Esophagus muscularis mucosa (tissue), 4 donors: ENCODE results near the gene NME3. TPM values are rescaled to one million over a fixed set of nuclear protein-coding genes. Genes with fewer than 3 reads are reported as not detected.
"Not testable (repeated sequence)": the region's sequence is repeated elsewhere in the genome, so short reads cannot be mapped to it uniquely, and the experiment has no call there.

Experiments
- DNase-seq: peaks from one replicate; pipeline ENCODE4 v3.0.0-alpha.2; 2017; ENCODE audit errors: extremely low spot score
- H3K27ac ChIP-seq, 4 donors: fragments of 200-600 bp; sonication (generic); replicated peaks in 1 of 4; 1 replicate in 3 of 4; 2 replicates in 1 of 4; pipeline ENCODE4 v1.5.1; 2016 to 2019; ENCODE audit warnings: mild to moderate bottlenecking in 1 of 4
- H3K27me3 ChIP-seq, 4 donors: fragments of 200-600 bp; sonication (generic); one replicate each; pipeline versions ENCODE4 v1.5.1 to v1.6.0; 2016 to 2019
- H3K36me3 ChIP-seq, 4 donors: fragments of 200-600 bp; sonication (generic); one replicate each; pipeline ENCODE4 v1.5.1; 2016 to 2019
- H3K4me1 ChIP-seq, 4 donors: fragments of 200-600 bp; sonication (generic); one replicate each; pipeline ENCODE4 v1.5.1; 2016 to 2019
- H3K4me3 ChIP-seq, 4 donors: fragments of 200-600 bp; sonication (generic); 1 replicate in 2 of 4; 2 replicates in 2 of 4; pipeline ENCODE4 v1.5.1; 2016 to 2019; ENCODE audit warnings: mild to moderate bottlenecking in 4 of 4, moderate library complexity in 1 of 4
- H3K9me3 ChIP-seq, 4 donors: fragments of 200-600 bp; sonication (generic); 1 replicate in 3 of 4; 2 replicates in 1 of 4; pipeline ENCODE4 v1.5.1; 2016 to 2019
- CTCF ChIP-seq, 3 experiments: fragments of 200-600 bp in 2 of 3; fragments of 450-650 bp in 1 of 3; sonication (generic) in 2 of 3; IDR thresholded peaks; one replicate each; pipeline ENCODE4 v1.5.1; 2017 to 2019; ENCODE audit warnings: antibody characterized with exemption in 3 of 3, mild to moderate bottlenecking in 2 of 3, moderate library complexity in 1 of 3
- EP300 ChIP-seq: sonication (generic); formaldehyde crosslinking; IDR thresholded peaks from one replicate; pipeline ENCODE4 v1.6.1; 2017; ENCODE audit warnings: antibody characterized with exemption
- POLR2A ChIP-seq: fragments of 450-650 bp; IDR thresholded peaks from one replicate; pipeline ENCODE4 v1.6.1; 2017; ENCODE audit warnings: antibody characterized with exemption, moderate library complexity, mild to moderate bottlenecking, low read depth
- POLR2AphosphoS5 ChIP-seq, 2 donors: sonication (generic); formaldehyde crosslinking; IDR thresholded peaks; one replicate each; pipeline ENCODE4 v1.6.1; 2017; ENCODE audit warnings: antibody characterized with exemption in 2 of 2
- WGBS: methylation state at CpG from one replicate; pipeline ENCODE4 v1.1.5; 2018; 5-methylcytosine and 5-hydroxymethylcytosine counted together
- intact Hi-C: fragments of 100-400 bp; cut with DNase I; formaldehyde crosslinking; loops from one replicate; pipeline ENCODE4 v1.15.1; 2023
- total RNA-seq, 4 donors: library from RNA; depleted of rRNA; stranded (reverse); fragments of >200 nt; gene quantifications; one replicate each; pipeline versions ENCODE4 v1.1.0 to v1.2.1, GENCODE V29; 2016

The NME3 gene
- total RNA-seq, 4 donors from 2014 or later = 64.8 to 101 (median 83.7) TPM

GRCh38 chr16:1807626-1808025, 36.3 kb upstream of the NME3 start:
- no peaks in the 10 kb centered on the region for H3K27me3 ChIP-seq
- 85% methylated on average over 10 of the region's 10 CpGs for WGBS
- peaks cover 0 to 5% (median 3%) of the 10 kb centered on the region in 4 donors for H3K4me1 ChIP-seq
- no peak overlapping the region for H3K27ac ChIP-seq
- intact Hi-C loops = no loop called here
- H3K36me3 ChIP-seq = peaks cover 33 to 67% (median 56%) of the 10 kb centered on the region in 4 donors
- no peak overlapping the region for H3K4me3 ChIP-seq
- no peak for DNase-seq
- TF ChIP-seq POLR2A (no peak), EP300 (no peak), POLR2AphosphoS5 (IDR thresholded peaks at IDR 0.05) (no peak), CTCF (IDR thresholded peaks at IDR 0.05) (no peak)
- H3K9me3 ChIP-seq = no peaks in the 10 kb centered on the region

- H3K27me3 ChIP-seq = no peaks in the 10 kb centered on the region
- no peak for DNase-seq
- H3K4me3 ChIP-seq = no peak overlapping the region
- H3K36me3 ChIP-seq = peaks cover 0 to 9% (median 9%) of the 10 kb centered on the region in 4 donors
- TF ChIP-seq POLR2A (no peak), CTCF (IDR thresholded peaks at IDR 0.05) (no peak), POLR2AphosphoS5 (IDR thresholded peaks at IDR 0.05) (no peak), EP300 (no peak)
- H3K9me3 ChIP-seq = no peaks in the 10 kb centered on the region
- H3K4me1 ChIP-seq = no peaks in the 10 kb centered on the region
- WGBS = 85% methylated on average over 10 of the region's 10 CpGs
- intact Hi-C loops = no loop called here
- no peak overlapping the region for H3K27ac ChIP-seq
Measured at GRCh38 chr16:1800701-1801100, 29.4 kb upstream of the NME3 start.

- H3K27ac ChIP-seq, H3K9me3 ChIP-seq, H3K36me3 ChIP-seq, H3K4me1 ChIP-seq, H3K4me3 ChIP-seq, DNase-seq, H3K27me3 ChIP-seq, intact Hi-C loops: not testable (repeated sequence)
- 73% methylated on average over 4 of the region's 5 CpGs for WGBS
Measured at GRCh38 chr16:1799263-1799662, 27.9 kb upstream of the NME3 start.

- TF ChIP-seq EP300 (no peak), CTCF (IDR thresholded peaks at IDR 0.05) (no peak), POLR2A (no peak), POLR2AphosphoS5 (IDR thresholded peaks at IDR 0.05) (no peak)
- Histone ChIP-seq H3K27ac (no peak overlapping the region), H3K4me3 (no peak overlapping the region), H3K4me1 (no peaks in the 10 kb centered on the region), H3K9me3 (no peaks in the 10 kb centered on the region), H3K36me3 (peaks cover 0 to 24% (median 21%) of the 10 kb centered on the region in 4 donors), H3K27me3 (no peaks in the 10 kb centered on the region)
- intact Hi-C loops = no loop called here
- DNase-seq = no peak
- 87% methylated on average over 24 of the region's 32 CpGs for WGBS
Measured at GRCh38 chr16:1794908-1795666, 23.7 kb upstream of the NME3 start.

- intact Hi-C loops = no loop called here
- H3K36me3 ChIP-seq = peaks cover 0 to 32% (median 28%) of the 10 kb centered on the region in 4 donors
- no peak overlapping the region for H3K27ac ChIP-seq
- H3K4me1 ChIP-seq = no peaks in the 10 kb centered on the region
- no peaks in the 10 kb centered on the region for H3K27me3 ChIP-seq
- H3K9me3 ChIP-seq = no peaks in the 10 kb centered on the region
- no peak overlapping the region for H3K4me3 ChIP-seq
- no peak for DNase-seq
- whole genome bisulfite sequencing = 80% methylated on average over 7 of the region's 18 CpGs
- TF ChIP-seq EP300 (no peak), POLR2A (no peak), CTCF (IDR thresholded peaks at IDR 0.05) (no peak), POLR2AphosphoS5 (IDR thresholded peaks at IDR 0.05) (no peak)
Measured at GRCh38 chr16:1794221-1794871, 23.0 kb upstream of the NME3 start.
